Smooth muscle cell of the brain vasculature (primary cell): Measurements from ENCODE around the gene PLCE1.

ENCODE experiments used
- DNase-seq: peaks from one replicate; pipeline ENCODE4 v3.0.0-alpha.2; 2012; ENCODE audit warnings: low read depth, low spot score

Gene PLCE1

DNA sequence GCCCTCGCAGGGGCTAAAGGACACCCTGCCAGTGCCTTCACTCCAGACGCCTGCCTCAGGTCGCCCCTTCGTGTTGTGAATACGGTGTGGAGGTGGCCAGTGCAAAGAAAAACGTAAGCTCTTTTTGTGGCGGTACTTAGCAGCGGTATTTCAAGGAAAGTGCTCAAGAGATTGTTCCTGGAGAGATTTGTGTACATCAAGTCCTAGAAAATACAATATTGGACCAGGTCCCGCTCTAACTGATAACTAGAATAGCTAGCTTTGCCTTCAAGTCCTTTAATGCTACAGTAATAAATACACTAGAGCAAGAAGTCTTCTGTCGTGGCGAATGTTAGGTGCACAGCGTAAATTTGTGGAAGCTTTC is 689 bp downstream of the PLCE1 start:
- no peak for DNase-seq

DNA sequence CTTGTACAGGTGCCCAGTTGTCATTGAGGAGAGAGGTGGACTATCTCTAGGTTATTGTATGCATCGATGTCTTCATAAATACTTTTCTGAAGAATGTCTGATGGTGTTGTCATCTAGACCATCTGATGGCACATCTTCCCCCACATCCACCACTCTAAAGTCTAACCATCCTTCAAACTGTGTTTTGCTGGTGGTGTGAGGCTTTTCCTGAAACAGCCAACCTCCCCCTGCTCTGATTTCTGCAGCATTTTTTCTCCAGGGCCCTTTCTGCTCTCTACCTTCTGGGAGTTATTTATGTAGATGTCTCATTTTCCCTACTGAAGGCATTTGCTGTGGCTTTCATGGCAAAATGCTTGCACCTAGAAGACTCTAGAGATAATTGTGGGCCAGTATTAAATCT is 1.5 kb downstream of the PLCE1 start:
- no peak for DNase-seq

DNA sequence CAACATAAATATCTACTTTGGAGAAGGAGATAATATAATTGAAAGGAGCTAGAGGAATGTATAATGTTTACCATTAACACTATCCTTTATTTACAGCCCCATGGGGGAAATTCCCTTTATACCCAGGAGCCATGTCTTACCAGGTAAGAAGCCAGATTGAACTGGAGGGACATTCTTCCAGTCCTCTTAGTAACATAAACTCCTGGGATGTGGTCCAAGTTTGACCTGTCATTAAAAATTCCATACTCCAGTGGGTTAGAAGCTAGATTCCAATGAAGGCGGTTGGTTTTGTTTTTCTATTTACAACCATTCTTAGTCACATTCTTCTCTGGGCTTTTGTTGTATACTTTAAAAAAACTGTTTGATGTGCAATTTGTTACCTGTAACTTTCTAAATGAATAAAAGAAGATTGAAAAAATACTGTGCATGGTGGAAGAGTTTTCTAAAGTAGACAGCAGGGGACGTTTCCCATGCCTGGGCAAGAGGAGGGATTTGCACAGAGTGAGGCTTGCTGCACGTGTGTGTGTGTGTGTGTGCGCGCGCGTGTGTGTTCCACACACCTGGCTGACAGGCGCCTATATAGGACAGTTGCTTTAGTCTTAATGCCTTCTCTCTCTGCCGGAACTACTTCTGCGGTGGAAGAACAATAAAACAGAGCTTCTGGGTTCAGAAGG is 2.0 kb downstream of the PLCE1 start:
- no peak for DNase-seq

DNA sequence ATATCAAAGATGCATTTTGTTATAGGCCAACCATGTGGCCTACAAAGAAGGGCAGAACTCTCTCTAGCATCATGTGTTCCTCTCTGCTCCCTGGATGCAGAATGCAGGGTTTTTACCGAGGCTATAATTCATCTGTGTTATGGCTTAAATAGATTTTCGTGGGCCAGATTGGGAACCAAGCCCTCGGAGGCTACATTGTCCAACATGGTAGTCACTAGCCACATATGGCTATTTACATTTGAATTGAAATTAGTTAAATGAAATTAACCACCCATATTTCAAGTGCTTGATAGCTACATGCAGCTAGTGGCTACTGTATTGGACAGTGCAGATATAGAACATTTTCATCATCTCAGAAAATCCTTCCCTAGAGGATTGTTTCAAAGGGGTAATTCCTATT is 2.8 kb downstream of the PLCE1 start:
- DNase-seq = no peak

DNA sequence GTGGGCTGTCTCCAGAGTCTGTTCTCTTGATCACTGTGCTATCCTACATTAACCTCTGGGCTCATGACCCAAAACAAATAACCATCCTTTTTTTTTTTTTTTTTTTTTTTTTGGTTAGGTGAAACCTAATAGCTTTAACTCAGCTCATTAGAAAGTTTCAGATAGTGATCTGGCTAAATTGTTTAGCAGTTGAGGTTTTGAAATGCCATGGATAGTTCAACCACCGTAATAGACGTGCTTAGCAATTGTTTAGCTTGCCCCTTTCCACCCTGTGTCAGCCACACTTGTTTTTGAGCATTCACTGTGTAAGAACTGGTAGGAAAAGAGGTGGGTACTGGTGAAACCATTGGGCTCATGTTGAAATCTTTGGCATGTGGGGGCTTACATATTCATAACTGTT is 3.8 kb downstream of the PLCE1 start:
- no peak for DNase-seq

DNA sequence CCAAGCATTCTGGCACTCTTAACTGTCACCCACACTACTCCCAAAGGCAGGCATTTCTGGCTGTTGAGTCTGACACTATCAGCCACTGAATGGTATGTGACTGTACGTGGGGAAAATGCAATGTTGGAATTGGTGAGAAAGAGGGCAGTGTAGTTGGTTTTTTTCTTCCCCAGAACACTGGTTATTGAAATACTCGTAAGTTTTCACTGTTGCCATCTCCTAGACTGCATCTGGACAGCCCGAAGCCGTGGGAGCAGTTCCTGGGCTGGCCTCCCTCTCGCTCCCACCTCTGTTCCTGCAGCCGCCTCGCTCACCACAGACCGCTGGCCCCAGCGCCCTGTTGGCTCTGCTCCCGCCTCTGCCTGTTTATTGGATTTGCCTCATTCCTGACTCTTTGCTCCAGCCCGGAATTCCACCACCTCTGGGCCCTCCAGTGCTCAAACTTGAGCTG is 5.7 kb downstream of the PLCE1 start:
- DNase-seq = no peak

DNA sequence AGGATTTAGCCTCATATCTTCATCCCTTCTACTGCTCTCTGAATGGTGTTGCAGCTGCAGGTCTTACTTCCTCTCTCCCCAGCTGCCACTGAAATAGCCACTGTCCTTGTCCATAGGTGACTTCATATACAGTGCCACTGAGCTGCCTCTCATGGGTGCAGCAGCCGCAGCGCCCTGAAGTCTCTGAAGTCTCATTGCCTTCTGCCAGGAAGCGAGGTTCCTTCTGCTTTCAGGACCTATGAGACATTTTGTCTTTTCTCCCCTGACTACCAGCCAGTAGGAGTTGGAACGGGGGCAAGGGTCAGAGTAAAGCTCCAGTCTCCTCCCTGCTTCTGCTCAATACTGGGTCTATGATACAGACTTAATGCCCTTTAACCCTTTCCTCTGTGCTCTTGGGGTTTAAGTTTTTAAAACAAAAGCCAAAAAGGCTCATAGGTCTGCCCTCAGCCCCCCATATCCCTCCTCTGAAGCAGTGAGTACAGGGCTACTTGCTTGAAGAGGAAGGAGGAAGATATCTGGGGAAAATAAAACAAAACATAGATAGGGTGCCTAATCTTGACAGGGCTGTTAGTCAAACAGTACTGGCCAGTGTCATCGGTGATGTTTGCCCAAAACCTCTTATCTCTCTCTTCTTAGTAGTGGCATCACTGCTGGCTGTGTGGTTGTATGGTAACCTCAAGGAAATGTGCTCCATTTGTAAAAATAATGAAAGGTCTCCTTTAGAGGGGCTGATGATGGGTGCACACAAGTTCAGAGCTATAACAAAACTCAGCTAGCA is 7.1 kb downstream of the PLCE1 start:
- no peak for DNase-seq

DNA sequence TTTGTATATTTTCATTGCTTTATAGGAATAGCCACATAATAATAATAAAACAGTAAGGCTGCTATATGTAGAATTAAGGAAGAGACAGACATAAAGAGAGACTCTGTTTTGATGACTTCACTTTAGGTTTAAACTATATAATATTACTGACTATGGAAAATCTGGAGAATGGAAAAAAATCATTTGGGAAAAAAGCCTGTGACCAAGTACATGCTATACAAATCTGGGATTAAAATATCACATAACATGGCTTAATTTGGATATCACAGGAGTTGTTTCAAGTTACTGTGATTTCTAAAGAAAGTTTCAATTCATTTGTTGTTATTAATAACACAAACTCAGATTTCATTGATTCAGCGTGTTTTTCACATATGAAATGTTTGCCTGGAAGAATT is 7.7 kb downstream of the PLCE1 start:
- no peak for DNase-seq

DNA sequence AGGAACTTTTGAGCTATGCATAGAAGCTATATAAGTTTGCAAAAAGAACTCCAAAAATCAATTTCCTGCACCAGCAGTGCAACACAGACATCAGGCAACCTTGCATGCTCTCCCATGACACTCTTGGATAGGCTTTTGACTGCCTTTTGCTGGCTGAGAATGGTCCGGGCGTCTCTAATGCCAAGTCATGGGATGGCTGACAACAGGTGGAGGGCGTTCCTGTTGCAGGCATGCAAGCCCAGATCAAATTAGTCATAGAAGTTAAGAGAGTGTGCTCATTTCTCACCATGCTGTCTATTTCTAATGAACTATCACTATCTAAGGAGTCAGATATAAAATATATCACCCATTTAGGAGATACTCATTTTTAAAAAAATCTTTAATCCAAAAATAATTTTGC is 8.4 kb downstream of the PLCE1 start:
- DNase-seq = no peak

DNA sequence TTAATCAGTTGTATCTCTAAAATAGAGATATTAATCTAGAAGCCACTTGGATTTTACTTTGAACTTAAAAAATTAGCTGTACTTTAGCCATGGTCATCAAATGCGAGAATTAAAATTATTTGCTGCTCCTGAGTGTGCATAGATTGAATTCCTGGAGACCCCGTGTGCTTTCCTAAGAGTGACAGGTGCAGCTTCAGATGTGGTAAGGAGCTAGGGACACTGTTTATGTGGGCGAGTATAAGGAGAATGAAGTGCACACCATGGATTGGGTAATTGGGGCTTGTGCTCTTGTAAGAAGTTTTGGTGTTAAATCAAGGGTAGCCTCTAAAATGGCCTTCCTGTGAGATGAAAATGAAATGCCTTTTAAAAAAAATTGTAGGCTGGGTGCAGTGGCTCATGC is 9.8 kb downstream of the PLCE1 start:
- no peak for DNase-seq

DNA sequence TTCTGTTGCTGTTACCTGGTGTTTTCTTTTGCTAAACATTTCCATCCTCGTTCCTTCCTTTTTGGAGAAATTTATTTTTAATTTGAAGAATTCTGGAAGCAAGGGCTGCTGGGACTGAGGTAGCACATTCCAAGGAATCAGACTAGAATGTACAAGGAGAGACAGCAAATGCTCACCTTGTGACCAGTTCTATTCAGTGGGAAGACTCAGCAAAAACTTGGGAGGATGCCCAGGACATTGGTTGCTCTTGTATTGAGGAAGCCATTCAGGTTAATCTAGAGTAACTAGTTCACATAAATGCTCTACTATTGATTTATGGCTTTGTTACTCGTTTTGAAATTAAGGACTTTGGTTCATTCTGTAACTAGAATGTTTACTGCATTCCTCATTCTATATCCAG is 11.3 kb downstream of the PLCE1 start:
- no peak for DNase-seq

DNA sequence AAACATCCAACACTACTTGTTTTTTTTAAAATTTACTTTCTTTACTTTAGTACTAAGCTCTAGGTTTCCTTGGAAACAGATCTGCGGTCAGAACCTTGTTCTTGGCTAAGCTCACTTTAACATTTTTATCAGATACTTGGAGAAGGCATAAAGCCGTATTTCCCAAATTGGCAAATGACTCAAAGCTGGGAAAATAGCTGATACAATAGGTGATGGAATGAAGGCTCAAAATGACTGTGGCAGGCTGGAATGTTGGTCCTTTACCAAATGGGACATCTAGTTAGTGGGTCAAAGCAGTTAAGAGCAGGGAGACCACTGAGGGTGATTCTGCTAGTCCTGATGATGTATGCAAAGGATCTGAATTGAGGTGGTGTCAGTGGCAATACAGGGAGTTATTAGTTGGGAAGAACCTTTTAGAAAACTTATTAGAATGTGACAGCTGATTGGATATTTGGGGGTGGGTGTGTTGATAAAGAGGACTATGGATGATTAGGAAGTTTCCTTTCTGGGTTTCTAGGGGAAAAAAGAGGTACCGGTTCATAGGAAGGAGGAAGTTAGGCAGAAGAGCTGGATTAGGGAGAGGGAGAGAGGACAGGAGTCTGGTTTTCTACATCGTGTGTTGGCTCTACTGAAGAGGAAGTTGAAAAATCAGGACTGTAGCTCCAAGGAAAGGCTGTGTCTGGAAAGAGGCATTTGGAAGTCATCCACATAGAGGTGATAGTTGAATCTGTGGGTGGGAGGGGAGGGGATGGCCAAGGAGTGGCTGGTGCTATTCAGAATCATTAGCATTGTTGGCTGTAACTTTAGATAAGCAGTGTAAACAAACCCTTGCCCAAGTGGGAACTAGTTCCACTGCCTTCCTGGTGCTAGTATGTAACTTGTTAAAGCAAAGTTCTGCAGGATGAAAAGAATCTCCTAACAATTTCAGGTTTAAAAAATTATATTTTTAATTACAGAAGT is 13.1 kb downstream of the PLCE1 start:
- no peak for DNase-seq

DNA sequence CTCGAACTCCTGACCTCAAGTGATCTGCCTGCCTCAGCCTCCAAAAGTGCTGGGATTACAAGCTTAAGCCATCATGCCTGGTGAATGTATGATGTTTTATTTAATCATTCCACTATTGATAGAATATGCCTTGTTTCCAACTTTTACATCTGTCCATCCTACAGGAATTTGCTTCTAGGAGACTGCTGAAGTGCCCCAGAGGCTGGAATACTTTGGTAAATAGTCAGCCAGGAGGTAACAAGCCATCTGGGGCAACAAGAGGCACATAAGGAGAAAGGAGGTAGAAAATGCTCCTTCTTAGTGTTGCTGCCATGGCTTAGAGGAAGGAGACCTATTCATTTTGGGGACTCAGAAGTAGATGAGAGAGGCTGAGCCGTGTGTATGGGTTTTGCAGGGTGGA is 14.8 kb downstream of the PLCE1 start:
- no peak for DNase-seq

DNA sequence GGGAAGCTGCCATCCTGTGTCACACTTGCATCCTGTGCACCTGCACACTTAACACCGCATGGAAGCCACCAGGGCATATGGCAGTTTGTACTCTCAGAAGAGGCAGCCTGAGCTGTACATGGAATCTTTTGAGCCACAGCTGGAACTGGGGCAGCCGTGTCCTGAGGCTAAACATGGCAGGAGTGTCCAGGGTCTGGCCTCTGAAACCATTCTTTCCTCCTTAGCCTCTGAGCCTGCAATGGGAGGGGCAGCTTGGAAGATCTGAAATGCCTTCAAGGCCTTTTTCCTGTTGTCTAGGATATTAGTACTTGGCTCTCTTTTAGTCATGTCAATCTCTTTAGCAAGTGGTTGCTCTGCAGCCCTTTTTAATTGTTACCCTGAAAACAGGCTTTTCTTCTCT is 16.4 kb downstream of the PLCE1 start:
- no peak for DNase-seq

DNA sequence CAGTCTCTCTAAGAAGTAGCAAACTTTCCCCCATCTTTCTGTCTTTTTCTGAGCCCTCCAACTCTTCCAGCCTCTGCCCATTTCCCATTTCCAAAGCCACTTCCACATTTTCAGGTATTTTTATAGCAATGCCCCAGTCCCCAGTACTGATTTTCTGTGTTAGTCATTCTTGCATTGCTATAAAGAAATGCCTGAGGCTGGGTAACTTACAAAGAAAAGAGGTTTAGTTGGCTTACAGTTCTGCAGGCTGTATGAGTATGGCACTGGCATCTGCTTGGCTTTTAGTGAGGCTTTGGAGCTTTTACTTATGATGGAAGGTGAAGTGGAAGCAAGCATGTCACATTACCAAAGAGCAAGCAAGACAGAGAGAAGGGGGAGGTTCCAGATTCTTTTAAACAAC is 17.2 kb downstream of the PLCE1 start:
- no peak for DNase-seq

DNA sequence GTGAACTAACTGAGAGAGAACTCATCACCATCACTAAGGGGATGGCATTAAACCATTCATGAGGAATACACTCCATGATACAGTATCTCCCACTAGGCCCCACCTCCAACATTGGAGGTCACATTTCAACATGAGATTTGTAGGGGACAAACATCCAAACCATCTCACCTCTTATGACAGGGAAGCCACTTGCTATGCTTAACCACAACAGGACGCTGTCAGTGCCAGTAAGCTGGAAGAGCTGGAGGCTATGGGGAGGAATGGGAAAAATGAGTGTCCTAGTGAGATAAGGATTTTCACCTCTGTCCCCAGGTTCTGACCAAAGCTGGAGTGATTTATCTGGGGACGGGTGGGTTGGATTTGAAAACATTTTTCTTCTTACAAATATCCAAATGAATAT is 17.6 kb downstream of the PLCE1 start:
- no peak for DNase-seq

DNA sequence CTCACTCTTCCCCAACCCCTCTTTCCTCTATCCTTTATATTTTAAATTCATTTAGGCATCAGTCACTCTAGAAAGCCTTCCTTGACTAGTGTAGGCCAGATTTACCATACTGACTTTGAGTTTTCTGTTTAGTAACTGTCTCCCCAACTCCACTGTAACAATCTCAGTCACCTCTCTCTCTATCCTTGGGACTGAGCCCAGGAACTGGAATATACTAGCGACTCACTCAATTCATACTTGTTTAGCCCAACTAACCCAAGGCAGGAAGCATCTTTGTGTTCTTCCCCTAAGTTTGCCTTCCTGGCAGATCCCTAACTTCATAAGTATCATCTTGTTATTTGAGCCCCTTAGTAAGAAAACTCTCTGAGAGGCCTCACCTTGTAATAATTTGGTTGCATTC is 19.1 kb downstream of the PLCE1 start:
- no peak for DNase-seq

DNA sequence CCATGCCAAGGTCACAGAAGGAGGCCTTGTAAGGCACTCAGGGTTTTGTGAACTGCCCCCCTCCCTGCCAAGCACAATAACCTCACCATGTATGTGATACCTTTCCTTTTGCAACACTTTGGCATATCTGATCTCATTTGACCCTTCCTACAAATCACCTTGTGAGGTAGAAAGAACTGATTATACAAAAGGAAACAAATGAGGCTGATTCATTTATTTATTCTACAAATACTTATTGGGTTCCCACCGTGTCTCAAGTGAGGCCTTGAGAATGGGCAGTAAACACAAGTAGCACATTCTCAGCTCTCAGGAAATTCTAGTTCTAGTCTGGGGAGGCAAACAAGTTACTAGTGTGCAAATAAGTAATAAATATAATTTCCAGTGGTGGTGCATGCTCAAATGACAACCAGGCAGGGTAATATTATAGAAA is 19.6 kb downstream of the PLCE1 start:
- DNase-seq = no peak

DNA sequence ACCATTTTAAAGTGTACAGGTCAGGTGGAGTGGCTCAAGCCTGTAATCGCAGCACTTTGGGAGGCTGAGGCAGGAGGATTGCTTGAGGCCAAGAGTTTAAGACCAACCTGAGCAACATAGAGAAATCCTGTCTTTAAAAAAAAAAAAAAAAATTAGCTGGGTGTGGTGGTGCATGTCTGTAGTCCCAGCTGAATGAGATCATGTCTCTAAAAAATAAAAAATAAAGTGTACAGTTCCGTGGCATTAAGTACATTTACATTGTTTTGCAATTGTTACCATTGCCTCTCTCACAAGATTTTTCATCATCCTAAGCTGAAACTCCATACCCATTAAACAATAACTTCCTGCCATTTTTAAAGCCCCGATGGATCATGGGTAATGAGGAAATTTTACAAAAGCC is 20.6 kb downstream of the PLCE1 start:
- DNase-seq = no peak

DNA sequence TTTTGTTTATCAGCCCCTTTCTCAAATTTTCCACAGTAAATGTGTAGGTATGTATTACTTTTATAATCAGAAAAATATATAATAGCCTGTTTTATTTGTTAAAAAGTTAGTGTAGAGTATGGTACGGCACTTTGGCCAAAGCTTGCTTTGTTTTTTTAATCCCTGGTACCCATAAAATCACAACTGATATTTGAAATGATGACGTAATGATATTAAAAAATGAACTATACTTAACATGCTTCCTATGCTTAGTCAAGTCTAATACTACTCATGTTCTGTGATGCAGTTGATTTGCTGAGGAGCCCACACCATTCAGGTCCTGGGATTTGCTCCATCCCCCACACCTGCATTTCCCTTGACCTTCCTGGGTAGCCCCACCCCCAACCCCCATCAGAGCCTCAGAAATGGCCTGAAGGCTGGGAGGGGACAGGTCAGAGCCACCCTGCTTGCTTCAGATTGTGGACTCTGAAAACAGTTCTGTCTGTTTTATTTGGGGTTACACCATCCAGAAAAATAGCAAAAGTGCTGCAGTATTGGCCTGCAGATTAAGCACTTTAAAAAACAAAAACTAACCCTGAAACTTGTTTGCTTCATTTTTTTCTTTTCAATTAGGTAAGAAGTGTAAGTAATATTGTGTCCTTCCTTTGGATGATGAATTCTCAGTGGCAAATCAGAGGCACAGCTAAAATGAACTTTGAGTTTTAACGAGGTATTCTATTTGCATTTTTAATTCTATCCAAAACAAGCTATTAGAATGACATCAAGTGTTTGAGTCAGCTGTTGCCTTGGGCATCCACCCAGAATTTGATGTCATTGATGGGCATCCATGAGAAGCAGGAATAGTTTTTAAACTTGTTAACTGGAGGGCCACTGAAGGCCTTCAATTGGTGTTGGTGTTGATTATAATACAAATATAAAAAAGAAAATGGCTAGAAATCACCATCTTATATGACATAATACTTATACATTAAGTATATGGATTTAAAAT is 23.3 kb downstream of the PLCE1 start:
- no peak for DNase-seq

DNA sequence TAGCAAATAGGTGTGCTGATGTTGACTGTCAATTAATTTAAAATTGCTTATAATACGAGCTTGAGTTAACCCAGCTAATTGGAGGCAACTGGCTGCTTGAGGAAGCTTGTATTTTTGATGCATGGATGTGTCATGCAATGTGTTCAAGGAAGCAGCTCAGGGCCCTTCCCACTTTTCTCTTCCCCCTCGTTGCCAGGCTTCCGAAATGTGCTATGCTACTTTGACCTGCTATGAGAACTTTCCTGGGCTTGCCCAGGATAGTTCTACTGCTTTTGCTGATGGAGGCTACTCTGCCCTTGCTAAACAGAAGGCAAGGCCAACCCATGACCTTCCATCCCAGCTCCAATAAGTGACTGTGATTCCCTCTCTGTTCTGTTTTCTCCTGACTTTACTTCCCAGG is 24.4 kb downstream of the PLCE1 start:
- no peak for DNase-seq
